Activated naive CD8-positive, alpha-beta T cell treated with anti-CD3 and anti-CD28 coated beads, Interleukin-2, amount 10 ng/mL, durations not matched to agents 7 days and 5 days (primary cell): ENCODE measurements around the gene ITGAD. TPM values are rescaled to one million over a fixed set of nuclear protein-coding genes. Genes with fewer than 3 reads are reported as not detected.

Experiments
- ATAC-seq: fragments of 150-1000 bp; cut with Tn5 transposase; one replicate; pipeline ENCODE4 v1.10.0; 2021; ENCODE audit warnings: low read depth, moderate library complexity
- POLR2A ChIA-PET: fragments of 350-600 bp; sonication (Branson Sonifier 250); formaldehyde crosslinking; loops from one replicate; lab custom pipeline; 2021; ENCODE audit warnings: antibody characterized with exemption; lab: Charles Lee
- DNase-seq: peaks from one replicate; pipeline ENCODE4 v3.0.0; 2021
- H3K27ac Mint-ChIP-seq: one replicate; pipeline ENCODE4 v1.8.0; 2022; ENCODE audit warnings: mild to moderate bottlenecking, mixed read lengths
- H3K27me3 Mint-ChIP-seq: one replicate; pipeline ENCODE4 v1.8.0; 2022; ENCODE audit warnings: mild to moderate bottlenecking, moderate library complexity, mixed read lengths
- H3K36me3 Mint-ChIP-seq: one replicate; pipeline ENCODE4 v1.8.0; 2021; ENCODE audit warnings: mild to moderate bottlenecking, mixed read lengths
- H3K4me1 Mint-ChIP-seq: one replicate; pipeline ENCODE4 v1.8.0; 2021; ENCODE audit warnings: mixed read lengths
- H3K4me3 Mint-ChIP-seq: one replicate; pipeline ENCODE4 v1.8.0; 2022; ENCODE audit warnings: mild to moderate bottlenecking, moderate library complexity, mixed read lengths
- H3K9me3 Mint-ChIP-seq: one replicate; pipeline ENCODE4 v1.8.0; 2021; ENCODE audit warnings: mixed read lengths
- total RNA-seq, 2 experiments: library from RNA; stranded (reverse); gene quantifications; one replicate each; pipeline ENCODE4 v1.2.3, GENCODE V29; 2021

The ITGAD gene
- under 1 TPM; 0.09 to 0.28 TPM for total RNA-seq

- POLR2A ChIA-PET: no interaction called here
- Mint-ChIP-seq H3K27ac (no peak within 1 kb of the TSS), H3K36me3 (peaks cover 3% of the 10 kb centered on the region), H3K9me3 (peaks cover 1% of the 10 kb centered on the region), H3K27me3 (peaks cover 14% of the 10 kb centered on the region), H3K4me1 (peaks cover 3% of the 10 kb centered on the region), H3K4me3 (no peak within 1 kb of the TSS)
- no peak for DNase-seq
- no peak for ATAC-seq
Measured at GRCh38 chr16:31393056-31393455, at the start of gene ITGAD. ITGAD (plus strand) TSS chr16:31393335; CDS start chr16:31393361, 26 bp downstream.

- Mint-ChIP-seq H3K36me3 (peaks cover 5% of the 10 kb centered on the region), H3K27me3 (peaks cover 15% of the 10 kb centered on the region), H3K9me3 (peaks cover 4% of the 10 kb centered on the region), H3K4me3 (peak overlapping the region; percentile 37), H3K4me1 (peaks cover 26% of the 10 kb centered on the region), H3K27ac (peak overlapping the region; percentile 5)
- peak; percentile 41 for DNase-seq
- ATAC-seq: no peak
- POLR2A ChIA-PET: interaction anchor here (0.5 to 1.2 kb wide), 4 partner anchors 10 to 360 kb away, joined by 3 to 4 read pairs (median 4); partner anchors contain the start of gene HSD3B7
Measured at GRCh38 chr16:31344712-31345111, 48.4 kb upstream of the ITGAD start.

- DNase-seq: no peak
- no peak overlapping the region for H3K4me3 Mint-ChIP-seq
- H3K36me3 Mint-ChIP-seq: peaks cover 4% of the 10 kb centered on the region
- H3K9me3 Mint-ChIP-seq: peaks cover 4% of the 10 kb centered on the region
- peaks cover 38% of the 10 kb centered on the region for H3K4me1 Mint-ChIP-seq
- ATAC-seq: no peak
- no peak overlapping the region for H3K27ac Mint-ChIP-seq
- POLR2A ChIA-PET: no interaction called here
- peaks cover 10% of the 10 kb centered on the region for H3K27me3 Mint-ChIP-seq
Measured at GRCh38 chr16:31347445-31347844, 45.7 kb upstream of the ITGAD start.

DNA sequence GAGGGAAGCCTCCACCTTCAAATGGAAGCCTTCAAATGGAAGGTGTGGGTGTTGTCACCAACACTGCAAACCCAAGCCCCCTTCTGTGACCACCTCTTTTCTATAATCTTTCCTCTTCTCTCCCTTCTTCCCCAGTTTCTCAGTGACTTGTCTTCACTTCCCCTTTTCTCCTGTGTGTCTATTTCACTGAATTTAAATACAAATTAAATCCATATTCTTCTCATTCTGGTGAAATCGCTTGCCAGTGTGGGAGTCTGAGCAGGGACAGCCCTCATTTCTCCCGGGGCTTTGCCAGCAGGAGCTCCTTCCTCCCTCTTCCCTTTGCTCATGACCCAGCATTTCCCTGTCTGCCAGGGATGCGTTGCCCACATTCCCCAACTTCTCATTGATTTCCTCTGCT is 44.6 kb upstream of the ITGAD start:
- Mint-ChIP-seq H3K27me3 (peaks cover 10% of the 10 kb centered on the region), H3K27ac (no peak overlapping the region), H3K36me3 (no peaks in the 10 kb centered on the region), H3K4me3 (no peak overlapping the region), H3K9me3 (peaks cover 1% of the 10 kb centered on the region), H3K4me1 (peaks cover 48% of the 10 kb centered on the region)
- DNase-seq: no peak
- POLR2A ChIA-PET: no interaction called here
- no peak for ATAC-seq

DNA sequence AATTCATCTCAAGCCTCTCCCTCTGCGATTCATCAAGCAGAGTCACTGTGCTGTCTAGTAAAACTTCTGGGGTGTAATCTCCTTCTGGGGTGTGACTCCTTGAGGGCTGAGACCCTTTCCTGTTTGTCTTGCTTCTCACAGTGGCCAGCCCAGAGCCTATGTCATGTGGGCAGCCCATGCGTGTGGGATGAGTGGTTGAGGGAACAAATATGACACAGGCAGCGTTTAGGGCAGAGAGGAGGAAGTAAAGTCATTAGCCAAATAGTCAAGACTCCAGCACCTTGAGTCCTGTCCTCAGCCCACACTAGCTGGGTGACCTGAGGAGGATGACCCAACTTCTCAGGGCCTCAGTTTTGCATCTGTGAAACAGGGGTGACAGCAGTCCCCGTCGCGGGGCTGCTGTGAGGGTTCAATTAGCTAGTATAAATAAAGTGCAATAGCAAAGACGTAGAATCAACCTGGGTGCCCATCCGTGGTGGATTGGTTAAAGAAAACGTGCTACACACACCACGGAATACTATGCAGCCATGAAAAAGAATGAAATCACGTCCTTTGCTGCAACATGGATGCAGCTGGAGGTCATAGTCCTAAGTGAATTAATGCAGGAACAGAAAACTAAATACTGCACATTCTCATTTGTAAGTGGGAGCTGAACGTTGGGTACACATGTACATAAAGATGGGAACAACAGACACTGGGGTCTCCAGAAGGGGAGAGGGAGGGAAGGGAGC is 42.7 kb upstream of the ITGAD start:
- no peak for DNase-seq
- Mint-ChIP-seq H3K9me3 (peaks cover 1% of the 10 kb centered on the region), H3K27ac (peak overlapping the region; percentile 83), H3K4me1 (peaks cover 56% of the 10 kb centered on the region), H3K4me3 (peak overlapping the region; percentile 58), H3K36me3 (peaks cover 3% of the 10 kb centered on the region), H3K27me3 (peaks cover 10% of the 10 kb centered on the region)
- ATAC-seq: peak; percentile 19
- POLR2A ChIA-PET: interaction anchor here (1.1 to 1.6 kb wide), 2 partner anchors 277 to 523 kb away, joined by 3 read pairs; partner anchors contain the start of genes ZNF267 and ZNF668

DNA sequence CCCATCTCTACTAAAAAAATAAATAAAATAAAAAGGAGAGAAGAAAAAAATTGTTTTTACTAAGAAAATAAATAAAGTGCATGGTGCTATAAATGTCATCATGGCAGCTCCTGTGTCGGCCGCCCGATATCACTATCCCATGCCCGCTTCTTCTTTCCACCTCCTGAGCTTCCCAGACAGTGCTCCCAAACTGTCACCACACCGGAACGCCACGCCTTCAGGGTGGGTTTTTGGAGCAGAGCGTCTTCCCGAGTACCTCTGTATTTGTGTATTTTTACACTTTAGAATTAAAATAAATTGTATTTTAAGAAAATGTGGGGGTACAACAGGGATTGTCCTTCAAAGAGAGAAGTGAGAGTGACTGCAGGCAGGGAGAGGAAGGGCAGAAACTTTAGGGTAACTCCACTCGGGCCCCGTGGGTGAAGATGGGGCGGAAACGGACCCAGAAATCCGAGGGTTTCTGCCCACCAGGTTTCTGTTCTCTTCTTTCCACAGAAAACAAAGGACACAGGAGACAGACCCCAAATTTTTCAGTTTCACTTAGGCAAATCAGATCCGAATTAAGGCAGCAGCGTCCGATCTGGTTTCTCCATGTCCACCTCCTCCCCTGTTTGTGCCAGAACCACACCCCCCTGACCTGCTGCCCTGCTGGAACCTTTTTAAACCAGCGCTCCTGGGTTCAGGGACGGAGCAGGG is 41.7 kb upstream of the ITGAD start:
- Mint-ChIP-seq H3K4me1 (peaks cover 60% of the 10 kb centered on the region), H3K36me3 (peaks cover 3% of the 10 kb centered on the region), H3K4me3 (no peak overlapping the region), H3K9me3 (peaks cover 1% of the 10 kb centered on the region), H3K27ac (no peak overlapping the region), H3K27me3 (peaks cover 6% of the 10 kb centered on the region)
- POLR2A ChIA-PET: interaction anchor here (1.1 to 1.6 kb wide), 2 partner anchors 278 to 522 kb away, joined by 3 read pairs; partner anchors contain the start of genes ZNF267 and ZNF668
- peak; percentile 20 for DNase-seq
- no peak for ATAC-seq

DNA sequence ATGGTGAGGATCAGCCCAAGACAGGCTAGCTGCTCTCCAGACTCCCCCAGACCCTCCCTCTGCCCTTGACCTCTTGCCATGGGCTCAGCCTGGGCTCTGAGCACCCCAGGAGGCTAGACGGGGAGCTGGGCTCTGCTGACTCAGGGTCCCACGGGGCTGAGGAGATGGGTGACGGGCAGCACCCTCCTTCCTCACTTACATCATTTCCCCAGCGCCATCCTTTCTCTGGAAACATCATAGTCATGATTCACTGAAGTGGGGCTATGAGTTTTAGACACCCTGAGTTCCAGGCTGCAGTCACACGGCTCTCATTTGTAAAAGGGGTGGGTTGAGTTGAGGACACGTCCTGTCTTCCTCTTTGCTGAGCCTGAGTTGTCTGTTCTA is 41.2 kb upstream of the ITGAD start:
- H3K27me3 Mint-ChIP-seq: peaks cover 4% of the 10 kb centered on the region
- peaks cover 59% of the 10 kb centered on the region for H3K4me1 Mint-ChIP-seq
- H3K4me3 Mint-ChIP-seq: no peak overlapping the region
- peak; percentile 34 for DNase-seq
- POLR2A ChIA-PET: interaction anchor here (1.6 kb wide), 1 partner anchor 278 kb away, joined by 3 read pairs; the partner anchor contains the start of gene ZNF668
- peak overlapping the region; percentile 81 for H3K27ac Mint-ChIP-seq
- peaks cover 3% of the 10 kb centered on the region for H3K36me3 Mint-ChIP-seq
- peaks cover 1% of the 10 kb centered on the region for H3K9me3 Mint-ChIP-seq
- ATAC-seq: no peak

DNA sequence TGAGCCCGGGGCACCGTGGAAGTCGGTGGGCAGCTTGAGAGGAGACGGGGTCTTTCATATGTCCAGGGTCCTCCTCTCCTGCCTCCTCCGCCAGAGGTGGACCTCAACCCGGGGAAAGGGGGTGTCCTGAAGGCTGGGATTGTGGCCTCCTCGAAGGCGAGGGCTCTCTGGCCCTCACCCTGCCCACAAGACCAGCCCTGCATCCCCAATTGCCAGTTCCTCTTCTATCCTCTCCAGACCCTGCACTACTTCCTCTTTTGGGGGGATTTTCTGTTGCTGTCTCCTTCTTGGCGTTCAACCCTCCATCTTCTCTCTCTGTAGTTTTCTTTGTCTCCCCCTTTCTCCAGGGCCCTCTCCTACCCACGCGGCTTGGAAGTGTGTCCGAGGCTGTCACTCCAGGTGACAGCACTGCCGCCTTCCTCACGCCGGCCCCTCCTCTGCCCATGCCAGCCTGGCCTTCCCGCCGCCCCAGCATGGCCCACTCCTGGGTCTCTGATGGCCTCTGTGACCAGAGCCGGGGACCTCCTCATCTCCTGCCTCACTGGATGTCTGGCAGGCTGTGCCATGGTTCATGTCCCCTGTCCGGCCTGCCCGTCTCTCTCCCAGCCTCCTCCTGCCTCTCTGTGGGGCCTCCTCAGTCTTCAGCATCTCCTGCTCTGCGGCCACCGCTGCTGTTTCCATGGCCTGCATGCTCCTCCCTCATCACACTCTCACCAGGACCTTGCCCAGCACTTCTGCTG is 40.6 kb upstream of the ITGAD start:
- peak; percentile 31 for DNase-seq
- POLR2A ChIA-PET: no interaction called here
- no peak for ATAC-seq
- H3K27ac Mint-ChIP-seq: peak overlapping the region; percentile 81
- peaks cover 1% of the 10 kb centered on the region for H3K9me3 Mint-ChIP-seq
- peaks cover 5% of the 10 kb centered on the region for H3K36me3 Mint-ChIP-seq
- H3K27me3 Mint-ChIP-seq: peaks cover 4% of the 10 kb centered on the region
- H3K4me3 Mint-ChIP-seq: peak overlapping the region; percentile 14
- peaks cover 63% of the 10 kb centered on the region for H3K4me1 Mint-ChIP-seq

DNA sequence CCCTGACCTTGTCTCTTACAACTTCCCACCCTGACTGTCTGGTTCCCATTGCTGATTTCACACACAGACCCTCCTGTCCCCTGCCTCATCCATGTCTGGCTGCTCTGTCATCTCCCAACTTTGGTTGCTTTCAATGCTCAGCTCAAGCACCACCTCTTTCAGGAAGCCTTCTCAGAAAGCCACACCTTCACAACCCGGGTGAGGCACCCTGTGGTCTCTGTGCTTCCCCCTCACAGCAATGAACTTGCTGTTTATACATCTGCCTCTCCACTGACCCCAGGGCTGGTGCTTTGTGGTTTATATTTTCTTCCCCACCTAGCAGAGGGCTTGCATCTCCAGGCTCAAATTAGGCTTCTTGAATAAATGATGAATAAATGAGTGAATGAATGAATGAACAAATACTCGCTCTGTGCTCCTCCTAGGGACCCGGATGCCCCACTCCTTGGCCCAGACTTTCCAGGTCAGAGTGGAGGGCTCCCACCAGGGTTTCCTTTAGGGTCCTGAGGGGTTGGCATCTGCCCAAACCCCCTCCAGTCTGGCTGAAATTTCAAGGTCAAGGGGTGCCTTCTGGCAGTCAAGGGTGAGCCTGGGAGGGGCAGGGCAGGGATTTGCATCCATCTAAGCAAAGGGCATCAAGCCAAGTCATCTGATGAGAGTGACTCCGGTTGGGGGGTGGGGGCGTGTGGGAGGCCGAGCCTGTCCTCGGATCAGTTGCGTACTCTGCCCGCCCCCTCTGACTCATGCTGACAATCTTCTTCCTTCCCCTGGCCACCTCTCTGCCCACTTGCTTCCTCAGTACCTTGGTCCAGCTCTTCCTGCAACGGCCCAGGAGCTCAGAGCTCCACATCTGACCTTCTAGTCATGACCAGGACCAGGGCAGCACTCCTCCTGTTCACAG is 38.5 kb upstream of the ITGAD start, which contains the start of gene ITGAX:
Gene ITGAX, plus strand, starts transcription at position 783 of the 898 bp plus-strand sequence. Its CDS starts 79 bp downstream, at position 862.
- DNase-seq: peak; percentile 61
- H3K27ac Mint-ChIP-seq: peak within 1 kb of the TSS; percentile 98
- H3K4me3 Mint-ChIP-seq: peak within 1 kb of the TSS; percentile 83
- peak; percentile 85 for ATAC-seq
- H3K27me3 Mint-ChIP-seq: no peaks in the 10 kb centered on the region
- peaks cover 7% of the 10 kb centered on the region for H3K36me3 Mint-ChIP-seq
- POLR2A ChIA-PET: interaction anchor here (0.6 to 1.7 kb wide), 9 partner anchors 9 to 370 kb away, joined by 3 to 6 read pairs (median 3); partner anchors contain the start of genes FUS and PYCARD
- H3K4me1 Mint-ChIP-seq: peaks cover 57% of the 10 kb centered on the region
- H3K9me3 Mint-ChIP-seq: no peaks in the 10 kb centered on the region

DNA sequence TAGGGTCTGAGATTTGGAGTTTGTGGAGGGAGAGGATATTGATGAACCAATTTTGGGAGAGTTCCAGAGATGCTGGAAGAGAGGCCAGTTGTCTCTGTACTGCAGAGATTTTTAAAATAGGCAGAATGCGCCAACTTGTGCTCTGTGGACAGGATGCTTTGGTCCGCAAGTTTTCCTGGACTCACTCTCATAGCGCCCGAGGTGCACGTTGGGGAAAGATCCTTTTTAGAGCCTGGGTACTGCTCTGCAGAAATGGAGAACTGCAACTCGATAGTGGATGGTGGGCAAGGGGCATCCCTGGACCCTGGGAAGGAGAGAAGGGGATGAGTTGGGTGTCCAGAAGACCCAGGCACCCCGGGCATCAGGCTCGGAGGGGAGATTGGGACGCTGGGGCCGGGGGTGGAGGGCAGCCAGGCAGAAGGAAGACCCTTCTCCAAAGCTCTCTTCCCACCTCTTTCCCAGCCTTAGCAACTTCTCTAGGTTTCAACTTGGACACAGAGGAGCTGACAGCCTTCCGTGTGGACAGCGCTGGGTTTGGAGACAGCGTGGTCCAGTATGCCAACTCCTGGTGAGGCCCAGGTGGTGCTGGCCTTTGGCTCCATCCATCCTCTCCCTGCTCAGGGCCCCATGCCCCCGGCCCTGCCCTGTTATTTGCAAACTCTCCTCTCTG is 37.6 kb upstream of the ITGAD start:
- Mint-ChIP-seq H3K27ac (peak overlapping the region; percentile 98), H3K4me3 (peak overlapping the region; percentile 83), H3K9me3 (no peaks in the 10 kb centered on the region), H3K4me1 (peaks cover 52% of the 10 kb centered on the region), H3K27me3 (no peaks in the 10 kb centered on the region), H3K36me3 (peaks cover 7% of the 10 kb centered on the region)
- ATAC-seq (no peak), DNase-seq (no peak)
- POLR2A ChIA-PET: interaction anchor here (0.6 to 1.7 kb wide), 3 partner anchors 64 to 154 kb away, joined by 3 to 6 read pairs (median 3); partner anchors contain the start of gene PYCARD

GRCh38 chr16:31356566-31357323 is 36.4 kb upstream of the ITGAD start:
- peaks cover 51% of the 10 kb centered on the region for H3K4me1 Mint-ChIP-seq
- H3K27ac Mint-ChIP-seq: peak overlapping the region; percentile 74
- no peaks in the 10 kb centered on the region for H3K9me3 Mint-ChIP-seq
- peak overlapping the region; percentile 59 for H3K4me3 Mint-ChIP-seq
- peaks cover 2% of the 10 kb centered on the region for H3K27me3 Mint-ChIP-seq
- ATAC-seq: no peak
- H3K36me3 Mint-ChIP-seq: peaks cover 7% of the 10 kb centered on the region
- DNase-seq: no peak
- POLR2A ChIA-PET: interaction anchor here (0.9 to 1.7 kb wide), 4 partner anchors 63 to 177 kb away, joined by 3 to 4 read pairs (median 4); partner anchors contain the start of genes ARMC5 and FUS
